ENCODE results near the gene AIG1. TPM values are rescaled to one million over a fixed set of nuclear protein-coding genes. Genes with fewer than 3 reads are reported as not detected.
"Not testable (repeated sequence)": the region's sequence is repeated elsewhere in the genome, so short reads cannot be mapped to it uniquely, and the experiment has no call there.

AIG1 gene
- total RNA-seq, 1 donor from 2014 or later, result 71.6 TPM

DNA sequence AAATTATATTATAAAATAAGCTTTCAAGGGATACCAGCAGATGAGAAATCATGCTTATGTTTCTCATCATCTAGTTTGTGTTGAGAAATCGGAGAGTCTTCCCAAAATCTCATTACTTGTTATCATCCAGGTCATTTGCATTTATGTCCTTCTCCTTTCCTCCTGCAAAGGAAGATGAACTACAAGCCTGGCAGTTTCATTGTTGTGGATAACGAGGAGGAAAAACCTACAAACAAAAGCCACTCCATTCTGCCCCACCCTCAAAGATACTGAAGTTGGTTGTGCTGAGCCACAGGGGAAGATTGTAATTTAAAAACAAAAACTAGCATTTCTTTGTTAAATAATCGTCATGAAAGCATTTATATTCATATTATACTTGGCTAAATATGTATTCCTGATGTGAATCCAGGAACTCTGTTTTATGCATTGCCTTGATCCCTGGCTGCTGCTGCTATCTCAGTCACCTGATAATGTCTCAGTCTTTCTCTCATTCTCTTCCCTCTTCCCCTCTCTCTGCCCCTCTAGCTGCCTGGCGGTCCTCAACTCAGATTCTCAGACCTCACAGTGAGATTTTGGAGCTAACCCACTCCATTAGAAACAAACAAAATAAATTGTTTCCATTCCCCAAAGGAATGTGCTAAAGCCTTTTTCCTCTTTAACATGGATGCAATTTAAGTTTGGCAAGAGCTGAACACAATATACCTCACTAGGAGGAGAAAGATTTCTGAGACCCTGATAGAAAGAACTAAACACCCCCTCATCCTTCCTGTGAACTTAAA lies 204.5 kb downstream of the AIG1 start:
- intact Hi-C loops (cut with DNase I), result no loop called here
- DNase-seq (ENCODE audit: missing footprints), result no peak
- no peak for ATAC-seq

DNA sequence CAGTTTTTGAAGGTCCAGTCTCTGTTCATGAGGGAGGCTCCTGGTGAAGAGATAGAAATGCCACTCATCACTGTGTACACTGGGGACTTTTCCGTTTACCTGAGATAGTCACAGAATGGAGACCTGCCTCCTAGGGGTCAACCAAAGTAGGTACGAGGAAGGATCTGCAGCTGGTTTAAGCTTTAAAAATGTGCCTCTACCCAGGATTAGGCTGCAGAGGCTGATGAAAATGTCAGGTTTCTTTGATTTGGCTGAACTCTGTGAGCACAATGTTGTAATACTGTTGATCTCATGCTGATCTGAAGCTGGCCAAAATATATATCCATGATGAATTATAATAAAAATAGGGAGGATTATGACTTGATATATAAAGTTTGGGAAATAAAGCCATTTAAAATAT lies 207.1 kb downstream of the AIG1 start:
- DNase-seq (ENCODE audit: missing footprints) (no peak), ATAC-seq (no peak)
- intact Hi-C loops (cut with DNase I), result no loop called here

DNA sequence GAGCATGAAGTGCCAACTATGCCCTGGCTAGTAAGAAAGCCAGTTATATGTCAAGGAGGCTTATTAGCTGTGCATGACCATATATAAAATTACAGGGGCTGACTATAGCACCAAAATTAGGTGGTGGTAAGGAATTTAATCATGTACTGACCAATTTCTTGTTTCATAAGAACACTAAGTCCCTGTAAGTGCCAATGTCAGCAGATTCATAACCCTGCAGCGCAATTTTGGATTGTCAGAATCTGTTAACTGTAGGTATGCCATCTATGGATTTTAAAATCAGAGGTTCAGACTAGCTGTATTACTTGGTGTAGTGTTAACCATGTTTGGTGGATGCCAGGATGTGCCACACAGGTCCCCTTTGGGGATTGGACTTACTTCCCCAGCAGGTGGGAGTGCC lies 207.8 kb downstream of the AIG1 start:
- intact Hi-C loops (cut with DNase I), result no loop called here
- ATAC-seq, result no peak
- no peak for DNase-seq (ENCODE audit: missing footprints)

DNA sequence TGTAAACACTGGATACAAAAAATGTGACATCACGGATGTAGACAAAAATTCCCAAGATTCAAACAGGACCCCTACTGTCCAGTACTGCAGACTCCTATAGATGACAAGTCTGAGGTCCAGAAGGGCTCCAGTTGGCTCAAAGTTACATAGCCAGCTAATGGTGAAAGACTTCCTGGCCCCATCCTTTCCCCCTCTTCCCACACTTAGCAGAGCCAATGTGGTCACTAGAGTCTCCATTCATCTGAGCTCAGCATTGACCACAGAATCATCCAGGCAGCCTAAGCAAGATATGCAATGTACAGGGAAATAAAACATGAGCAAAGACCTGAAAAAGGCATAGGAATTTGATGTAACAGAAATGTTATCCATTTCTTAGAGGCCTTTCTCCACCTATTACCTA lies 209.3 kb downstream of the AIG1 start:
- no peak for ATAC-seq
- intact Hi-C loops (cut with DNase I), result loop anchor here (5.0 kb wide), 1 partner anchor 208 kb away; the partner anchor contains the start of gene AIG1

DNA sequence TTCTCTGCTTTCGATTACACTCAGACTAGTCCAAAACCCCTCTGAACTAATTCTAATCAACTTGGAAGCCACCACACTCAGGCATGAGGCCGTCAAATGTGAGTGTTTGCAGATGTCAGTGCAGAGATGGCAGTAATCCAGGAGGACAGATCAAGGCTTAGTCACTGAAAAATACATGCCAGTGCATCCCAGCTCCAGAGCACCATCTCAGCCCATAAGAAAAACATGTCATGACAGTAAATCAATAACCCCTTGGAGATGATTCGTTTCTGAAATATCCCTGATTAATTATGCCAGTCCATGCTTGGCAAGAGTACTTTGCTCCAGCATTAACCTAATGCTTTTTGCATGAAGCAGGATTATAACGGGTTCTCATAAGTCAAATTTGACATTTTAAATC lies 210.3 kb downstream of the AIG1 start:
- intact Hi-C loops (cut with DNase I), result loop anchor here (5.0 kb wide), 1 partner anchor 209 kb away; the partner anchor contains the start of gene AIG1
- peak; percentile 75 for ATAC-seq
- DNase-seq (ENCODE audit: missing footprints), result no peak

More for the DNA sequence above, 209.3 kb downstream of the AIG1 start:
- no peak for DNase-seq (ENCODE audit: missing footprints)

- DNase-seq (ENCODE audit: missing footprints) (no peak), ATAC-seq (no peak)
- intact Hi-C loops (cut with DNase I), result no loop called here
These were observed 215.7 kb downstream of the AIG1 start for GRCh38 chr6:143276436-143276835.

DNA sequence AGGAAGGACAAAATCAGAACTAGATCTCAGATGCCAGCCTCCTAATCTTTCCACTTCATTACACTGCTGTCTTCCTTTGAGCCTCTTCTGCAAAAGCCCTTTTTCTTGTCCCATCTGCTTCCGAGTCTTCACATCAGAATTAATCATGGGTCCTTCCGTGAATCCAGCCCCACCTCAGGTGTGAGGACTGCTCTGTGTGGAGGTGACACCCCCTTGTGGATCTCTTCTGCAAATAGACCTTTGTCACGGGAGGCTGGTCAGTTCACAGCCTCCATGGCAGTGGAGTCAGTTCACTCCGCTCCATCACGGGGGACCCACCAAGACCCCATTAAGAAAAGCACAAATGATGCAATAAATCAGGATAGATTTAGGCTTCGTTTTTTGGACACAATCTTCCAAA lies 218.7 kb downstream of the AIG1 start:
- DNase-seq (ENCODE audit: missing footprints) (no peak), ATAC-seq (peak; percentile 42)
- intact Hi-C loops (cut with DNase I), result no loop called here

DNA sequence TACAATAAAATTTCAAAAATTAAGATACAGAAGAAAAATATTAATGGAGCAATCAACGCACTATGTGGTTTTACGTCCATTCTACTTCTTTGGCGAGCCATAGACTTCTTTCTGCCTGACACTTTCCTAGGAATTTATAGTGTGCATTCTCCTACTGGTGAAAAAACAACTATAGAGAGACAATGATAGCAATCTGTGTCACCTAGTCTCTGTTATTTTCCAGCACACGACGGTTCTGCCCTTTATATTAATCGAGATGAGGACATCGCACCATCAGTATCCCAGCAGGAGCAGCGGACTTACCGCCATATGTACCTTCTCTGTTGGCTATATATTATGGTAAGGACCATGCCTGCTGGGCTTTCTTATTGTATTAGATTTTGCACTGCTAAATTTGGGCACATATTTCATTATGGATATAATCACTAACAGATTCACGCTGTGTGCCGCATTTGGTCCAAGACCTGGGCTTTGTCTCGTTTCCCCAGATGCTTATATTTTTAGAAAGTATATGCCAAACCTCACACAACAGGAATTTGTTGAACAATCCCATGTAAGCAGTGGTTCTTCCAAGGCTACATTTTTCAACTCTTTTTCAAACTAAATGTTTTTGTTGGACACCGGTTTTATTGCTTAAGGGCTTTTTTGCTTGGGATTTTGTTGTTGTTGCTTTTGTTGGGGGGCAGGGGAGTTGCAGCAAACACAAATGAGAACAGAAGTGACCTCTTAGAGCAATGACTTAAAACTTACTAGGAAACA lies 223.4 kb downstream of the AIG1 start:
- ATAC-seq (no peak), DNase-seq (ENCODE audit: missing footprints) (no peak)
- intact Hi-C loops (cut with DNase I), result no loop called here

GRCh38 chr6:143286251-143286795 lies 225.6 kb downstream of the AIG1 start:
- ATAC-seq, result no peak
- no peak for DNase-seq (ENCODE audit: missing footprints)
- intact Hi-C loops (cut with DNase I), result no loop called here

GRCh38 chr6:143288923-143289322 lies 228.2 kb downstream of the AIG1 start:
- ATAC-seq (no peak), DNase-seq (ENCODE audit: missing footprints) (no peak)
- intact Hi-C loops (cut with DNase I), result no loop called here

- ATAC-seq, result no peak
- no peak for DNase-seq (ENCODE audit: missing footprints)
- intact Hi-C loops (cut with DNase I), result no loop called here
These were observed 229.5 kb downstream of the AIG1 start for GRCh38 chr6:143290206-143290605.

DNA sequence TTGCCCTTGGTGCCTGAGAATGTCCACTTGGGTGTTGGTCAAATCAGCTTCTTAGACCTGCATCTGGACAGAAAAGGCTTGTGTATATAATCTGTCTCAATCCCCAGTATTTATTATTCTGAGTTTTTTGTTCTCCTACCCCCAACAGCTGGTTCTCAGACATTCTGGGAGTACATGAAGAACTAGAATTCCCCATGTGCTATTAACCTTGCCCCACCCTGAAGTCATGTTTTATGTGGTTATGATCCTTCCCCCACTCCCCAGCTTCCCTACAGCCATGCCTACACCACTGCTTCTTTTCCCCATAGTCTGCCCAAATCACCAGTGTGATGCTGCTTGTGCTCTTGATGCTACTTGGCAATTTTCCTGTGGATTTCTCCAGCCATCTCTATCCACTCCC lies 232.8 kb downstream of the AIG1 start:
- ATAC-seq (no peak), DNase-seq (ENCODE audit: missing footprints) (no peak)

GRCh38 chr6:143294265-143294860 lies 233.7 kb downstream of the AIG1 start:
- ATAC-seq (no peak), DNase-seq (ENCODE audit: missing footprints) (no peak)
- intact Hi-C loops (cut with DNase I), result no loop called here

More for the DNA sequence above, 232.8 kb downstream of the AIG1 start:
- intact Hi-C loops (cut with DNase I), result no loop called here

- DNase-seq (ENCODE audit: missing footprints) (no peak), ATAC-seq (no peak)
- intact Hi-C loops (cut with DNase I), result no loop called here
These were observed 235.2 kb downstream of the AIG1 start for GRCh38 chr6:143295932-143296331.

DNA sequence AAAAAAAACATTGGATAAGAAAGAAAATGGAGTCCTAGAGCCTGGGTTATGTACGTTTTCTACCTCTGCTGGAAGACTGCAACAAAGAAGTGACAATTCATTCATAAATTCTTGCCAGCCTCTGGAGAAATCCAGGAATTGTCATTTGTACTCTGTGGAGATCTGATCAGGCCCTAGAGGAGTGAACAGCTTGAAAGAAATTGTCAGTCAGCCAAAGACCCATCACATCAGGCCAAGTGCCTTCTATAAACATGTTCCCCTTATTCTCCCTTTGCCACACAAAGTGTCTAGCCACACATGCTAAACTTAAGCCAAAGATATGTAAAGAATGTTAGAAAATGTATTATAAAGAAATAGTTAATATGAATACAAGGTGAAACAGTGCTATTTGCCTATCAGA lies 237.4 kb downstream of the AIG1 start:
- intact Hi-C loops (cut with DNase I), result no loop called here
- DNase-seq (ENCODE audit: missing footprints) (no peak), ATAC-seq (no peak)

DNA sequence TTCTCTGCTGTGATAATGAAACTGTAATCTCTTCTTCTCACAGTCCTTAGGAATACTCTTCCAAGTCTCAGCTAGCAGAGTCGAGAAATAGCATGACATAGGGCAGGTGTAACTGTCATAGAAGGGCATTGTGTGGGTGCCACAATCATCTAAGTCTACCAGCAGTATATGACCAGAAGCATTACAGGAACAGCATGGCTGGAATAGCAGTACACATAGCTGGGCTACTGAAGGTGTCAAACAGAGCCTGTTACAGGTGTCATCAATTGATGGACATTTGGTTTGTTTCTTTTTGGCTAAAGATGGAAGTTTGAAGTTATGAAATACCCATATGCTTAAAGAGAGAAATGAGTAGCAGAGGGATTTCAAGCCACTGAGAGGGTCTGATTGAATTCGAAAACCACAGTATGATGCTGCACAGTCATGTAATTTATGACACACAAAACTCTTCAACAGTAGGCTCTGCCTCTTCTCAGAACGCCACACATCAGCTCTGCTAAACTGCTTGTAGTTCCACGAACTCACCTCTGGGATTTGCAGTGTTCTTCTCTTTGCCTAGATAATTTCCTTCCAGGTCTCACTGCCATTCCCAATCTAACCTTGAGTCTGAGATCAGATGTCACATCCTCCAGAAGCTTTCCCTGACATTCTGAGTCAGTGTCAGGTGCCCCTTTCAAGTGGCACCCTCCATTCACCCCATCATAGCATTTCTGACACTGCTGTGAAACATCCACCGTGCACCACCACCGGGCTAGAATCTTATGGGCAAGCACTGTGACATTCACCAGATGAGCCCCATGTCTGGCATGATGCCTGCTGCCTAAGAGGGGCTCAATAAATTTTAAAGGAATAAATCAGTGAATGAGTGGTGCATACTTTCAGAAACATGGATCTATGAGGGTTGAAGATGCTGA lies 238.8 kb downstream of the AIG1 start:
- intact Hi-C loops (cut with DNase I), result no loop called here
- DNase-seq (ENCODE audit: missing footprints) (no peak), ATAC-seq (no peak)

DNA sequence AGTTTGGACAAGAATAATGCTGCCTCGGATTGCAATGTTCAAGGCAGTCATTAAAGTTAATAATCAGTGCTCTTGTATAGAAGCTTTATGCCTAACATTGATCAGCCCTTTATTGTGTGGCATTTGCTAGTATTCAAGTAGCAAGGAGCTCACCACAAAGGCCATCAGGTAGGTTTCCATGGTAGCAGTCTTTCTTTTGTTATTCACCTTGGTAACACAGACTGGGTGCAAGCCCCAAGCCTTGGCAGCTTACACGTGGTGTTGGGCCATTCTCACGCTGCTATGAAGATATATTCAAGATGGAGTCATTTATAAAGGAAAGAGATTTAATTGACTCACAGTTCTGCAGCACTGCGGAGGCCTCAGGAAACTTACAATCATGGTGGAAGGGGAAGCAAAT lies 240.5 kb downstream of the AIG1 start:
- no peak for ATAC-seq
- intact Hi-C loops (cut with DNase I), result no loop called here
- DNase-seq (ENCODE audit: missing footprints), result no peak

- ATAC-seq; DNase-seq (ENCODE audit: missing footprints); intact Hi-C loops (cut with DNase I): not testable (repeated sequence)
These were observed 247.1 kb downstream of the AIG1 start for GRCh38 chr6:143307760-143308159.

- intact Hi-C loops (cut with DNase I), result no loop called here
- ATAC-seq (no peak), DNase-seq (ENCODE audit: missing footprints) (no peak)
These were observed 252.5 kb downstream of the AIG1 start for GRCh38 chr6:143313163-143313562.
